ENCODE data around the gene NFATC4.

The NFATC4 gene

DNA sequence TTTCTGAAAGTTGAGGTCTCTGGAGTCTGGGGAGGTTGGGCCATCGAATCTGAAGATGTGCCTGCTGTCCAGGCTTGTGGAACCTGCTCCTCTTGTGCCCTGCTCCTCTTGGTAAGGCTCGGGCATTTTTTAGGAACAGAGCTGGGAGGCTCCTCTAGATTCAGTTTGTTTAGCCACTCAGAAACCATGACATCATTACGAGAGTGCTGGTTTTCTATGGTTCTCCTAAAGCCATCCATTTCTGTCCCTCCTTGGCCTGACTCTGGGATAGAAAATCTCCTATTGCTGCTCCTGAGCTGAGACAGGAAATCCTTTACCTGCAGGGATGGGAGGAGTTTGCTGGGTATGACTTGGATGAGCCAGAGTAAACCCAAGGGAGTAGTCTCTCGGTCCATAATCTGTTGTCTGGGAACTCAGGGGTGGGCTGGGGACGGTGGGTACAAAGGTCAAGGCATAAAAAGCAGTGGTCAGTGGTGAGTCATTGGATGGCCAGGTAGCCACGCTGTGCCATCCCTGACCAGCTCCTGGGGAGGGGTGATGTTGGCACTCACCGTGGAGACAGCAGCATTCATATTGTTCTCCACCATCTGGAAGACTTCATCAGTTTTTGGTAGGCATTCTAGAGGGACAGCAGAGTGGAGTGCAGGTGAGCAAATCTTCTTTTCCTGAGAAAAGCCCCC, 30.7 kb upstream of the NFATC4 start:
- H3K4ac ChIP-seq (ENCODE audit: low read depth, low read length) = no peak overlapping the region
- no peak overlapping the region for H2BK15ac ChIP-seq (replicated peaks; ENCODE audit: low read depth)
- no peak overlapping the region for H3K56ac ChIP-seq (ENCODE audit: low read length)
- H2AK5ac ChIP-seq (ENCODE audit: low read length) = no peak overlapping the region
- H3K4me1 ChIP-seq (ENCODE audit: control insufficient read depth, low read depth, low read length) = peaks cover 2% of the 10 kb centered on the region
- H3K27me3 ChIP-seq (ENCODE audit: insufficient read depth, low read length, poor library complexity) = peaks cover 55% of the 10 kb centered on the region
- H2BK120ac ChIP-seq (ENCODE audit: low read depth, low read length) = no peak overlapping the region
- H4K5ac ChIP-seq (ENCODE audit: low read length) = no peak overlapping the region
- no peak overlapping the region for H2BK5ac ChIP-seq (ENCODE audit: low read length)
- no peaks in the 10 kb centered on the region for H3K36me3 ChIP-seq (ENCODE audit: control insufficient read depth, insufficient read depth, low read length)
- no peak for DNase-seq
- no peak overlapping the region for H3K27ac ChIP-seq (ENCODE audit: low read depth, low read length)
- H3K4me3 ChIP-seq (ENCODE audit: low read length) = no peak overlapping the region
- no peaks in the 10 kb centered on the region for H3K79me2 ChIP-seq (ENCODE audit: control insufficient read depth, insufficient read depth, low read length)
- no CpG with 5 or more reads among the region's 7 CpGs for WGBS (ENCODE audit: extremely low coverage, insufficient coverage, low lambda C conversion rate)
- no peak overlapping the region for H3K23ac ChIP-seq (ENCODE audit: low read length)
- no peaks in the 10 kb centered on the region for H3K79me1 ChIP-seq (ENCODE audit: low read length)
- H3K9ac ChIP-seq (ENCODE audit: low read length) = no peak overlapping the region
- H4K8ac ChIP-seq (ENCODE audit: low read depth, low read length) = no peak overlapping the region
- H3K18ac ChIP-seq (ENCODE audit: low read length) = no peak overlapping the region
- no peak overlapping the region for H3K4me2 ChIP-seq (ENCODE audit: low read length)

- no peaks in the 10 kb centered on the region for H3K79me2 ChIP-seq (ENCODE audit: control insufficient read depth, insufficient read depth, low read length)
- H3K4ac ChIP-seq (ENCODE audit: low read depth, low read length) = no peak overlapping the region
- no peak overlapping the region for H2BK5ac ChIP-seq (ENCODE audit: low read length)
- no peak overlapping the region for H3K4me2 ChIP-seq (ENCODE audit: low read length)
- no peak overlapping the region for H3K23ac ChIP-seq (ENCODE audit: low read length)
- H2BK120ac ChIP-seq (ENCODE audit: low read depth, low read length) = no peak overlapping the region
- no peak overlapping the region for H4K5ac ChIP-seq (ENCODE audit: low read length)
- no peak overlapping the region for H2AK5ac ChIP-seq (ENCODE audit: low read length)
- H3K18ac ChIP-seq (ENCODE audit: low read length) = no peak overlapping the region
- H3K79me1 ChIP-seq (ENCODE audit: low read length) = no peaks in the 10 kb centered on the region
- WGBS (ENCODE audit: extremely low coverage, insufficient coverage, low lambda C conversion rate) = no CpG with 5 or more reads among the region's 8 CpGs
- no peak overlapping the region for H3K56ac ChIP-seq (ENCODE audit: low read length)
- H3K4me1 ChIP-seq (ENCODE audit: control insufficient read depth, low read depth, low read length) = peaks cover 2% of the 10 kb centered on the region
- no peak overlapping the region for H3K4me3 ChIP-seq (ENCODE audit: low read length)
- no peaks in the 10 kb centered on the region for H3K36me3 ChIP-seq (ENCODE audit: control insufficient read depth, insufficient read depth, low read length)
- H2BK15ac ChIP-seq (replicated peaks; ENCODE audit: low read depth) = no peak overlapping the region
- no peak for DNase-seq
- H3K27ac ChIP-seq (ENCODE audit: low read depth, low read length) = no peak overlapping the region
- no peak overlapping the region for H3K9ac ChIP-seq (ENCODE audit: low read length)
- no peak overlapping the region for H4K8ac ChIP-seq (ENCODE audit: low read depth, low read length)
- peaks cover 55% of the 10 kb centered on the region for H3K27me3 ChIP-seq (ENCODE audit: insufficient read depth, low read length, poor library complexity)
These were observed 30.2 kb upstream of the NFATC4 start for GRCh38 chr14:24337824-24338175.

- no peak overlapping the region for H3K9ac ChIP-seq (ENCODE audit: low read length)
- H2BK120ac ChIP-seq (ENCODE audit: low read depth, low read length) = no peak overlapping the region
- H3K23ac ChIP-seq (ENCODE audit: low read length) = no peak overlapping the region
- no peak overlapping the region for H3K56ac ChIP-seq (ENCODE audit: low read length)
- H3K4me1 ChIP-seq (ENCODE audit: control insufficient read depth, low read depth, low read length) = peaks cover 2% of the 10 kb centered on the region
- no peaks in the 10 kb centered on the region for H3K79me2 ChIP-seq (ENCODE audit: control insufficient read depth, insufficient read depth, low read length)
- H3K4me2 ChIP-seq (ENCODE audit: low read length) = no peak overlapping the region
- no peak overlapping the region for H2BK15ac ChIP-seq (replicated peaks; ENCODE audit: low read depth)
- H3K4ac ChIP-seq (ENCODE audit: low read depth, low read length) = no peak overlapping the region
- no peak overlapping the region for H4K5ac ChIP-seq (ENCODE audit: low read length)
- H2AK5ac ChIP-seq (ENCODE audit: low read length) = no peak overlapping the region
- no peak overlapping the region for H3K27ac ChIP-seq (ENCODE audit: low read depth, low read length)
- H2BK5ac ChIP-seq (ENCODE audit: low read length) = no peak overlapping the region
- H3K79me1 ChIP-seq (ENCODE audit: low read length) = no peaks in the 10 kb centered on the region
- H3K4me3 ChIP-seq (ENCODE audit: low read length) = no peak overlapping the region
- no peak overlapping the region for H4K8ac ChIP-seq (ENCODE audit: low read depth, low read length)
- peaks cover 52% of the 10 kb centered on the region for H3K27me3 ChIP-seq (ENCODE audit: insufficient read depth, low read length, poor library complexity)
- no peak overlapping the region for H3K18ac ChIP-seq (ENCODE audit: low read length)
- WGBS (ENCODE audit: extremely low coverage, insufficient coverage, low lambda C conversion rate) = no CpG with 5 or more reads among the region's 14 CpGs
- no peaks in the 10 kb centered on the region for H3K36me3 ChIP-seq (ENCODE audit: control insufficient read depth, insufficient read depth, low read length)
- no peak for DNase-seq
These were observed 29.1 kb upstream of the NFATC4 start for GRCh38 chr14:24338843-24339242.

DNA sequence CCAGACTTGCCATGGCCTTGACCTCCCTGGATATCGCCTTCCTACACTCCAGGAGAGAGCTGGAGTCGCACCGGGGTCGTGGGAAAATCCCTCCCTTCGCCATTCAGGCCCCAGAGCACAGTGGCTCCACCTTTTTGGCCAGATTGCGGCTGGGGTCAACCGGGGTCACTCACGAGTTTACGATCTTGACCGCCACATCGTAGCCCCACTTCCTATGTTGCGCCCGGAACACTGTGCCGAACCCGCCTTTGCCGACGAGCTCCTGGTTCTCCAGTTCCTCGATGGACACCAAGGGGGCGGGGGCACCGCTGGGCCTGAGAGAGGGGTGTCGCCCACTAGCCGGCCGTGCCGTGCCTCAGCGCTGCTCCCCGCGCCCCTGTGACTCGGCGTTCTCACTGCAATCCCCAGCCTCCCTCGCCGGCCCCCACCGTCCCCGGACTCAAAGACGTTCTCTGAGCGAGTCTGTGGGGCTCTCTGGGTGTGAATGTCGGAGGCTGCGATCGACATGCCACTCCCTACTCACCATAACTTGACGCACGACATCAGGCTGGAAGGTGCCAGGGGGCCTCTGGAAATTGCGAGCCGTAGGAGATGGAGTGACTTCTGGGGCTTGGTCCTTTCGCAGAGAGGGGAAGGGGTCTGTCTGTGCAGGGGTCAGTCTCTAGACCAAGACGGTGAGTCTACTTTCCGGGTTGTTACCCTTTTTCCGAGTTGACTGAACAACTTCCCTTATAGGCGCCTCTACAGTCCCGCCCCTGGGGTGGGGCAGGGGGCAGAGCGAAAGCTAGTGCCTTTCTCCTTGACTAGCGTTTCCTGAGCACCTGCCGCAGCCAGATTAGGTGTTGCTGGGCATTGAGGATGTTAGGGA, 28.5 kb upstream of the NFATC4 start, which contains the start of gene RIPK3:
Gene RIPK3 (minus strand): TSS at position 708 of the 868 bp plus-strand sequence. CDS start 165 bp downstream, at position 543.
- no peak within 1 kb of the TSS for H4K5ac ChIP-seq (ENCODE audit: low read length)
- H3K4me1 ChIP-seq (ENCODE audit: control insufficient read depth, low read depth, low read length) = peaks cover 2% of the 10 kb centered on the region
- no peak within 1 kb of the TSS for H2BK5ac ChIP-seq (ENCODE audit: low read length)
- no peaks in the 10 kb centered on the region for H3K79me1 ChIP-seq (ENCODE audit: low read length)
- peak within 1 kb of the TSS; percentile 73 for H3K56ac ChIP-seq (ENCODE audit: low read length)
- WGBS (ENCODE audit: extremely low coverage, insufficient coverage, low lambda C conversion rate) = no CpG with 5 or more reads among the region's 51 CpGs
- no peak within 1 kb of the TSS for H2BK15ac ChIP-seq (replicated peaks; ENCODE audit: low read depth)
- no peaks in the 10 kb centered on the region for H3K79me2 ChIP-seq (ENCODE audit: control insufficient read depth, insufficient read depth, low read length)
- DNase-seq = no peak
- no peak within 1 kb of the TSS for H3K27ac ChIP-seq (ENCODE audit: low read depth, low read length)
- H3K23ac ChIP-seq (ENCODE audit: low read length) = no peak within 1 kb of the TSS
- peak within 1 kb of the TSS; percentile 34 for H3K9ac ChIP-seq (ENCODE audit: low read length)
- no peaks in the 10 kb centered on the region for H3K36me3 ChIP-seq (ENCODE audit: control insufficient read depth, insufficient read depth, low read length)
- H3K4me2 ChIP-seq (ENCODE audit: low read length) = peak within 1 kb of the TSS; percentile 83
- H4K8ac ChIP-seq (ENCODE audit: low read depth, low read length) = no peak within 1 kb of the TSS
- no peak within 1 kb of the TSS for H3K4ac ChIP-seq (ENCODE audit: low read depth, low read length)
- peak within 1 kb of the TSS; percentile 41 for H3K4me3 ChIP-seq (ENCODE audit: low read length)
- no peak within 1 kb of the TSS for H2AK5ac ChIP-seq (ENCODE audit: low read length)
- no peak within 1 kb of the TSS for H2BK120ac ChIP-seq (ENCODE audit: low read depth, low read length)
- no peak within 1 kb of the TSS for H3K18ac ChIP-seq (ENCODE audit: low read length)
- H3K27me3 ChIP-seq (ENCODE audit: insufficient read depth, low read length, poor library complexity) = peaks cover 47% of the 10 kb centered on the region

- H3K4me3 ChIP-seq (ENCODE audit: low read length) = no peak overlapping the region
- no peak overlapping the region for H3K4ac ChIP-seq (ENCODE audit: low read depth, low read length)
- H3K23ac ChIP-seq (ENCODE audit: low read length) = no peak overlapping the region
- no peaks in the 10 kb centered on the region for H3K79me2 ChIP-seq (ENCODE audit: control insufficient read depth, insufficient read depth, low read length)
- no peak overlapping the region for H2AK5ac ChIP-seq (ENCODE audit: low read length)
- no peak overlapping the region for H3K4me2 ChIP-seq (ENCODE audit: low read length)
- H3K18ac ChIP-seq (ENCODE audit: low read length) = no peak overlapping the region
- no peak overlapping the region for H4K5ac ChIP-seq (ENCODE audit: low read length)
- no peak overlapping the region for H3K9ac ChIP-seq (ENCODE audit: low read length)
- DNase-seq = no peak
- WGBS (ENCODE audit: extremely low coverage, insufficient coverage, low lambda C conversion rate) = no CpG with 5 or more reads among the region's 1 CpG
- H2BK120ac ChIP-seq (ENCODE audit: low read depth, low read length) = no peak overlapping the region
- H3K79me1 ChIP-seq (ENCODE audit: low read length) = no peaks in the 10 kb centered on the region
- H3K27ac ChIP-seq (ENCODE audit: low read depth, low read length) = no peak overlapping the region
- no peaks in the 10 kb centered on the region for H3K4me1 ChIP-seq (ENCODE audit: control insufficient read depth, low read depth, low read length)
- peaks cover 40% of the 10 kb centered on the region for H3K27me3 ChIP-seq (ENCODE audit: insufficient read depth, low read length, poor library complexity)
- H4K8ac ChIP-seq (ENCODE audit: low read depth, low read length) = no peak overlapping the region
- H2BK15ac ChIP-seq (replicated peaks; ENCODE audit: low read depth) = no peak overlapping the region
- no peak overlapping the region for H2BK5ac ChIP-seq (ENCODE audit: low read length)
- no peak overlapping the region for H3K56ac ChIP-seq (ENCODE audit: low read length)
- H3K36me3 ChIP-seq (ENCODE audit: control insufficient read depth, insufficient read depth, low read length) = no peaks in the 10 kb centered on the region
These were observed 27.4 kb upstream of the NFATC4 start for GRCh38 chr14:24340606-24341005.

Measured in mesendoderm (in vitro differentiated cells).